SKM-1 treated with dmso at 0.1 percent for 144 hours (cell line): ENCODE measurements around the gene STAM.

Source experiments
- DNase-seq: peaks from one replicate; lab custom pipeline; 2025; ENCODE audit not compliant: unreplicated experiment; lab: John Stamatoyannopoulos, UW

STAM gene

DNA sequence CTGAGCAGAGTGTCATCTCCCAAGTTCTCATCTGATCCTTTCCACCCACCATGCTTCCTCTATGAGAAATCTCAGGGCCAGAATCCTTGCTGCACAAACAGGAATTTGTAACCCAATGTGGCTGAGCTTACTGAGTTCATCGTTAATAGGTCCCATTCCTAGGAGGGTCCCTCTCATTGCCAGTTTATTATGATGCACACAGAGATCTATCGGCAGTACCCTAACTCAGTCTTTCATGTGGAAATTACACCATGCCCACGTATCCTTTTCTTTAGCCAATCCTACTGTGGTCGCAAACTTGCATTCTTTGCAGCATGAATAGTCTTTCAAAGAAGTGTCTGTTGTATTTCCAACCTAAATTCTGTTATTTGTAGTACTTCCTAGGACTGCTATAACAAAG, 120.2 kb downstream of the STAM start:
- no peak for DNase-seq

DNA sequence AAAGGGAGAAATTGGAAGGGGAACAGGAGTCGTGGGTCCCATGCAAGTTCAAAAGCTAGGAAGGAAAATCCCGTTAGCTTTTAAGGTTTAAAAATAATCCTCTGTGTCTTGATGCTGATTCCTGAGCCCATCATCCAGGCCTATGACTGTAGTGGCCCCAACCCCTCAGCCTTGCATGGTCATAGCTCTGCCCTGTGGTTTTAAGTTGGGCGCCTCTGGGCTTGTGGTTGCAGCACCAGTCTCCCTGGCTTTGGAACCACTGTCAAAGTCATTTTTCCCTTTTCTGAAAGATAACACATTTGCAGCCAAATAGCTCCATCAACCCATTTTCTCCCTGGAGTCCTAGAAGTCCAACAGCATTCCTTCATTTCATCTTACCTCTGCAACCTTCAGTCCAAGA, 121.7 kb downstream of the STAM start:
- no peak for DNase-seq
